ENCODE measurements around the gene P4HA2. TPM values are rescaled to one million over a fixed set of nuclear protein-coding genes. Genes with fewer than 3 reads are reported as not detected.

Gene P4HA2
- total RNA-seq, 2 donors from 2014 or later, result 60.5 to 65.4 TPM

DNA sequence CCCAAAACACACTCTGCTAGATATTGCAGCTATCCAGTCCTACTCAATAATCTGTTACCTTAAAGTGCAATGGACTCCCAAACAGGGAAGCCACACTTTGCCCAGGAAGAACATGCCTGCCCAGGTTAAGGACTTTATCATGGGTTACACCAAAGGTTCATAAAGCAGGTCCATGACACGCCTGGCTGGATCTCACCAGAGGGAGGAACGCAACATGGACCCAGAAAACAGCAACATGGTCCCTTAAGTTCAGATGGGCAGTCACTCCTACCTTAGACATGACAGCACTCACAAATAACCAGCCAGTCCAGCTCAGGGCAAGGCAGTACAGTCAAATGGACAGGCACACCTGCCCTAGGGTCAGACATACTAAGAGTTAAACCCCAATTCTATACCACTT is 3.8 kb downstream of the P4HA2 start:
- DNase-seq (ENCODE audit: low spot score), result no peak
- H3K9me3 ChIP-seq, result no peaks in the 10 kb centered on the region
- H3K4me1 ChIP-seq, result peaks cover 0 to 92% of the 10 kb centered on the region in 2 donors
- H3K27ac ChIP-seq, result peak overlapping the region; percentile 91 to 98
- H3K27me3 ChIP-seq, result no peaks in the 10 kb centered on the region
- H3K4me3 ChIP-seq, result no peak overlapping the region
- TF ChIP-seq CTCF (IDR thresholded peaks at IDR 0.05), result no peak
- no peaks in the 10 kb centered on the region for H3K36me3 ChIP-seq

DNA sequence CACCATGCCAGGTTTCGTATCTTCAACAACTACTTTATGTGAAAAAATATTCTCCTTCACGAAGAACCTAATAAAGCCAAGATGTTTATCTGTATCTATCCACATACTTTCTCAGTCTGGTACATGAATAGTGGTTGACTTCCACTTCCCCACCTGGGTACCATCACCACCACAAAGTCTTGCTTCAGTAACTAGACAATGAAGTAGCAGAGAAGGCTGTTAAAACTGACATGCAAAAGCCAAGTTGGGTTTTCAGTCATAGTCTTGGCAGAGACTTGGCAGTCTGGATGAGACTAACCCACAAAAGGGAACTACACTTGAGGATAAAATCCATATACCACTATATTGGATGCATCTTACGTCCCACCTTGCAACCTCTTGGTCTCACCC is 5.0 kb downstream of the P4HA2 start:
- TF ChIP-seq CTCF (IDR thresholded peaks at IDR 0.05), result no peak
- H3K36me3 ChIP-seq, result peaks cover under 1% of the 10 kb centered on the region
- no peaks in the 10 kb centered on the region for H3K9me3 ChIP-seq
- H3K4me1 ChIP-seq, result peaks cover 0 to 96% of the 10 kb centered on the region in 2 donors
- H3K27me3 ChIP-seq, result no peaks in the 10 kb centered on the region
- peak overlapping the region; percentile 58 to 62 for H3K27ac ChIP-seq
- no peak for DNase-seq (ENCODE audit: low spot score)
- H3K4me3 ChIP-seq, result no peak overlapping the region

- Histone ChIP-seq H3K27ac (peak overlapping the region; percentile 58 to 62), H3K4me3 (no peak overlapping the region), H3K4me1 (peaks cover 0 to 97% of the 10 kb centered on the region in 2 donors), H3K9me3 (no peaks in the 10 kb centered on the region), H3K27me3 (no peaks in the 10 kb centered on the region), H3K36me3 (peaks cover 7% of the 10 kb centered on the region)
- peak in 1 of 2 donors; percentile 41 for TF ChIP-seq CTCF (IDR thresholded peaks at IDR 0.05)
- peak; percentile 77 for DNase-seq (ENCODE audit: low spot score)
Measured at GRCh38 chr5:132221781-132222648, 5.6 kb downstream of the P4HA2 start.

- peaks cover 10% of the 10 kb centered on the region for H3K36me3 ChIP-seq
- H3K27ac ChIP-seq, result peak overlapping the region; percentile 74 to 88
- peaks cover 0 to 88% of the 10 kb centered on the region in 2 donors for H3K4me1 ChIP-seq
- TF ChIP-seq CTCF (IDR thresholded peaks at IDR 0.05), result no peak
- H3K27me3 ChIP-seq, result no peaks in the 10 kb centered on the region
- no peaks in the 10 kb centered on the region for H3K9me3 ChIP-seq
- no peak overlapping the region for H3K4me3 ChIP-seq
- DNase-seq (ENCODE audit: low spot score), result no peak
Measured at GRCh38 chr5:132220491-132220890, 7.2 kb downstream of the P4HA2 start.

DNA sequence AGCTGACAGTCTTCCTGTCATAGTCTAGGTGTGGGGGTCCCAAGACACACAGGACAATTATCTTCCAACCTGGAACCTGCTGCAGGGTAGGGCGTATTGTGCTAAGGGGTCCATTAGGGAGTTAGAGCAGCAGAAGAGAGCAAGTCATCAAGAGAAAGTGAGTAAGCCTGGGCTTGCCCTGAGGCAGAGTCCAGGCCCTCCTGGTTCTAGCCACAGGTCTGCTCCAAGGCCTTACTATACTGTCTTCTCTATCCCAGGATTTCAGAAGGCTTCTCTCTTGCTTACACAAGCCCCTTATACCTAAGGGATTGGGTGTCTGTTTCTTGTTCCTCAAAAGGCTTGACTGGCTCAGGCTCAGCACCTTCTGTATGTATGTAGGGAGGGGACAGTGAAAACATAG is 7.7 kb downstream of the P4HA2 start:
- H3K4me1 ChIP-seq, result peaks cover 0 to 88% of the 10 kb centered on the region in 2 donors
- TF ChIP-seq CTCF (IDR thresholded peaks at IDR 0.05), result no peak

More for the DNA sequence above, 7.7 kb downstream of the P4HA2 start:
- Histone ChIP-seq H3K9me3 (no peaks in the 10 kb centered on the region), H3K4me3 (no peak overlapping the region), H3K27ac (peak overlapping the region; percentile 74 to 88), H3K36me3 (peaks cover 10% of the 10 kb centered on the region), H3K27me3 (no peaks in the 10 kb centered on the region)
- DNase-seq (ENCODE audit: low spot score), result no peak
